ENCODE measurements around the gene GRK5.

- TF ChIP-seq CTCF (IDR thresholded peaks at IDR 0.05) (no peak), POLR2A (IDR thresholded peaks at IDR 0.05) (no peak)
These were observed 171.3 kb downstream of the GRK5 start for GRCh38 chr10:119378737-119379067.
